ENCODE measurements around the gene HOXB5. TPM values are rescaled to one million over a fixed set of nuclear protein-coding genes. Genes with fewer than 3 reads are reported as not detected.
A peak's percentile ranks its signal among the peaks of the same experiment; 100 is the strongest.

HOXB5 gene
- total RNA-seq, 1 experiment from 2014 or later, result 19.8 TPM

GRCh38 chr17:48542698-48543106 lies 50.9 kb downstream of the HOXB5 start:
- Histone ChIP-seq H3K9me2 (ENCODE audit: insufficient read depth) (no peaks in the 10 kb centered on the region), H2AFZ (ENCODE audit: low read depth, low read length, poor library complexity, severe bottlenecking) (no peak overlapping the region), H3K4me3 (replicated peaks in 1 of 2; ENCODE audit: low read depth in 1 of 2, low read length in 2 of 2) (peak overlapping the region; percentile 49 to 59), H3K27me3 (ENCODE audit: insufficient read depth, low read length) (no peaks in the 10 kb centered on the region), H3K4me1 (ENCODE audit: control insufficient read depth in 1 of 2, insufficient read depth in 2 of 2, low read length in 2 of 2) (peaks cover under 1 to 11% of the 10 kb centered on the region in 2 experiments), H3K36me3 (ENCODE audit: control insufficient read depth in 1 of 2, insufficient read depth in 2 of 2, low read length in 2 of 2) (no peaks in the 10 kb centered on the region), H3K27ac (ENCODE audit: low read depth, low read length) (peak overlapping the region; percentile 51), H3K9ac (ENCODE audit: low read length) (peak overlapping the region; percentile 63), H3K9me3 (ENCODE audit: control insufficient read depth in 1 of 2, insufficient read depth in 1 of 2, low read depth in 1 of 2, low read length in 2 of 2) (no peaks in the 10 kb centered on the region), H3K79me2 (ENCODE audit: insufficient read depth, low read length) (no peaks in the 10 kb centered on the region), H4K20me1 (ENCODE audit: insufficient read depth) (no peaks in the 10 kb centered on the region), H3K4me2 (ENCODE audit: low read length) (peak overlapping the region; percentile 69)
- DNase-seq (ENCODE audit: low read depth, low spot score), result no peak
- ChIA-PET RAD21 (ENCODE audit: low non-redundant PET in 1 of 2, low total read pairs in 2 of 2, uncharacterized antibody in 2 of 2, unreplicated experiment in 2 of 2) (no interaction called here), CTCF (no interaction called here), POLR2A (no interaction called here)
- no peak for TF ChIP-seq SIN3A (IDR thresholded peaks at IDR 0.05; ENCODE audit: low read depth)
- ATAC-seq, result peak; percentile 36
- BruUV-seq (replicated peaks), result TSS peak; percentile 85
- intact Hi-C loops (cut with micrococcal nuclease), result no loop called here

GRCh38 chr17:48542114-48542656 lies 51.4 kb downstream of the HOXB5 start:
- Histone ChIP-seq H4K20me1 (ENCODE audit: insufficient read depth) (no peaks in the 10 kb centered on the region), H3K4me3 (replicated peaks in 1 of 2; ENCODE audit: low read depth in 1 of 2, low read length in 2 of 2) (no peak overlapping the region), H3K27ac (ENCODE audit: low read depth, low read length) (0 out of 2 replicates have a peak overlapping the region, but pooled peaks have one; percentile 4), H3K79me2 (ENCODE audit: insufficient read depth, low read length) (no peaks in the 10 kb centered on the region), H3K27me3 (ENCODE audit: insufficient read depth, low read length) (no peaks in the 10 kb centered on the region), H3K36me3 (ENCODE audit: control insufficient read depth in 1 of 2, insufficient read depth in 2 of 2, low read length in 2 of 2) (no peaks in the 10 kb centered on the region), H3K9me2 (ENCODE audit: insufficient read depth) (no peaks in the 10 kb centered on the region), H3K9me3 (ENCODE audit: control insufficient read depth in 1 of 2, insufficient read depth in 1 of 2, low read depth in 1 of 2, low read length in 2 of 2) (no peaks in the 10 kb centered on the region), H3K4me2 (ENCODE audit: low read length) (0 out of 2 replicates have a peak overlapping the region, but pooled peaks have one; percentile 69), H3K4me1 (ENCODE audit: control insufficient read depth in 1 of 2, insufficient read depth in 2 of 2, low read length in 2 of 2) (peaks cover 6 to 17% of the 10 kb centered on the region in 2 experiments), H3K9ac (ENCODE audit: low read length) (no peak overlapping the region), H2AFZ (ENCODE audit: low read depth, low read length, poor library complexity, severe bottlenecking) (no peak overlapping the region)
- RAD21 ChIA-PET (ENCODE audit: low non-redundant PET in 1 of 2, low total read pairs in 2 of 2, uncharacterized antibody in 2 of 2, unreplicated experiment in 2 of 2), result no interaction called here
- intact Hi-C loops (cut with micrococcal nuclease), result no loop called here
- POLR2A ChIA-PET, result no interaction called here
- TF ChIP-seq TCF7L2 (IDR thresholded peaks at IDR 0.05; ENCODE audit: borderline replicate concordance, extremely low read depth, insufficient read depth, insufficient read length) (no peak), EZH2phosphoT487 (IDR thresholded peaks at IDR 0.05; ENCODE audit: borderline replicate concordance) (no peak), ATF3 (IDR thresholded peaks at IDR 0.05) (no peak)
- BruUV-seq (replicated peaks), result no TSS peak
- CTCF ChIA-PET, result no interaction called here
- DNase-seq (ENCODE audit: low read depth, low spot score) (no peak), ATAC-seq (no peak)

Data from HCT116 (cell line).